Adipose tissue (tissue), 3 donors: ENCODE results near the gene DCAF16. TPM values are rescaled to one million over a fixed set of nuclear protein-coding genes. Genes with fewer than 3 reads are reported as not detected.
"Not testable (repeated sequence)": the region's sequence is repeated elsewhere in the genome, so short reads cannot be mapped to it uniquely, and the experiment has no call there.

ENCODE experiments used
- H3K27ac ChIP-seq: one replicate; pipeline ENCODE4 v1.5.1; 2013; ENCODE audit warnings: low read depth, low read length
- WGBS, 3 donors: extraction: QIAGEN DNeasy Blood & Tissue Kit; methylation state at CpG; one replicate each; pipeline ENCODE4 v1.1.7; 2013; 5-methylcytosine and 5-hydroxymethylcytosine counted together
- polyA plus RNA-seq, 3 donors: library from polyadenylated mRNA; stranded (reverse); fragments of 200-250 nt; gene quantifications; one replicate each; pipeline ENCODE4 v1.2.3, GENCODE V29; 2013
- donor health status: healthy with polysubstance abuse.
- donor health status: Bipolar disorder and iron deficiency.
- donor health status: healthy.

DCAF16 gene
- polyA plus RNA-seq: 1 to 10 TPM; 6.1 to 9.7 (median 9.5) TPM

- peak within 1 kb of the TSS; percentile 86 for H3K27ac ChIP-seq
- WGBS, 3 donors: 0% methylated on average over 69 of the region's 69 CpGs
These were observed at the start of gene DCAF16, which contains the start of gene NCAPG for GRCh38 chr4:17810260-17811077. TSS of gene DCAF16 (minus strand) at chr4:17810757. CDS start at chr4:17804141, 6,616 bp downstream. TSS of gene NCAPG (plus strand) at chr4:17810979. CDS start at chr4:17811078, 99 bp downstream.

GRCh38 chr4:17859793-17860406 is 49.3 kb upstream of the DCAF16 start:
- WGBS, 3 donors: 86 to 97% (median 97%) methylated on average over 5 of the region's 5 CpGs
- no peak overlapping the region for H3K27ac ChIP-seq

GRCh38 chr4:17854036-17854435 is 43.5 kb upstream of the DCAF16 start:
- WGBS, 3 donors: 72 to 92% (median 91%) methylated on average over 3 of the region's 3 CpGs
- no peak overlapping the region for H3K27ac ChIP-seq

DNA sequence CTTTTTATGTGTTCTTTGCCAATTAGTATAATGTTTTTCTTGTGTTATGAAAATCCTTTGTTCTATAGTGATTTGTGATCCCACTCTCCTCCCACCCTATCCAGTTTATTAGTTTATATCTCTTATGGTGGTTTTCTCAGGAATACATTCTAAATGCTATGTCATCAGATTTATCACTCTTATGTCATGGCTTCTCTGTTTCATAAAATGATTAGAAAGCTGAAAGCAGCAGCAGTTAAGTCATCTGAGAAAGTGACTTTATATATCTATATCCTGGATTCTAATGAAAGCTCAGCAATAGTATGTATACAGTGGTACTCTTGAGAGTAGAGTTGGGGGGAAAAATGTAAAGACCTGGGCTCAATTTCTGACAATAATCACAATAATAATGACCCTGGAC is 41.4 kb upstream of the DCAF16 start:
- H3K27ac ChIP-seq: no peak overlapping the region

DNA sequence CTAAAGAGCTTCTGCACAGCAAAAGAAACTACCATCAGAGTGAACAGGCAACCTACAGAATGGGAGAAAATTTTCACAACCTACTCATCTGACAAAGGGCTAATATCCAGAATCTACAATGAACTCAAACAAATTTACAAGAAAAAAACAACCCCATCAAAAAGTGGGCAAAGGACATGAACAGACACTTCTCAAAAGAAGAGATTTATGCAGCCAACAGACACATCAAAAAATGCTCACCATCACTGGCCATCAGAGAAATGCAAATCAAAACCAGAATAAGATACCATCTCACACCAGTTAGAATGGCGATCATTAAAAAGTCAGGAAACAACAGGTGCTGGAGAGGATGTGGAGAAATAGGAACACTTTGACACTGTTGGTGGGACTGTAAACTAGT is 39.7 kb upstream of the DCAF16 start:
- WGBS, 3 donors: 92 to 100% (median 96%) methylated on average over 1 of the region's 1 CpG

GRCh38 chr4:17846266-17846665 is 35.7 kb upstream of the DCAF16 start:
- 88 to 94% (median 90%) methylated on average over 2 of the region's 2 CpGs for WGBS, 3 donors
- H3K27ac ChIP-seq: no peak overlapping the region

More for the DNA sequence above, 39.7 kb upstream of the DCAF16 start:
- H3K27ac ChIP-seq: not testable (repeated sequence)

GRCh38 chr4:17823871-17824669 is 13.5 kb upstream of the DCAF16 start:
- WGBS, 3 donors: 84 to 91% (median 87%) methylated on average over 1 of the region's 1 CpG
- H3K27ac ChIP-seq: no peak overlapping the region

DNA sequence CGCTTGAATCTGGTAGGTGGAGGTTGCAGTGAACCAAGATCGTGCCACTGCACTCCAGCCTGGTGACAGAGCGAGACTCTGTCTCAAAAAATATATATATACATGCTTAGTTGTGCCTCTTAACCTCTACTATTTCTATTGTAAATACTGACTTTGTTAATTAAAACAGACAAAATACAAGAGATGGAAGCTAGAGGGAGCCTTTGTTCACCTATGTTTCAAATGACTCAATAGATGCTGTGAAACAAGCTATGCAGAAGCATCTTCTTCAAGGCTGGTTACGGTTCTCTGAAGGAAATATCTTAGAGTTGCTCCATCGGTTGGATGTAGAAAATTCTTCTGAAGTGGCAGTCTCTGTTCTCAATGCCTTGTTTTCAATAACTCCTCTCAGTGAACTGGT is 6.5 kb upstream of the DCAF16 start:
- WGBS, 3 donors: 49 to 61% (median 52%) methylated on average over 5 of the region's 5 CpGs
- H3K27ac ChIP-seq: no peak overlapping the region

DNA sequence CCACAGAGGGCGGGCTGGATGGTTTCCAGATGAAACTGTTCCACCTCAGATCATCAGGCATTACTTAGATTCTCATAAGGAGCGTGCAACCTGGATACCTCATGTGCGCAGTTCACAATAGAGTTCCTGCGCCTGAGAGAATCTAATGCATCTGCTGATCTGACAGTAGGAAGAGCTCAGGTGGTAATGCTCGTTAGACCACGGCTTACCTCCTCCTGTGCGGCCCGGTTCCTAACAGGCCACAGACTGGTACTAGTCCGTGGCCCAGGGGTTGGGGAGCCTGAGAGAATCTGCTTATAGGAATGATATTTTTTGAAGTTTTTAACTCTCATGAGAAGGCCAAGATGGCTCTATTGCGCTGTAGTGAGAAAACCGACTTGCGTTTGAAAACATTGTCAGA is 5.6 kb upstream of the DCAF16 start:
- no peak overlapping the region for H3K27ac ChIP-seq
- 97% methylated on average over 12 of the region's 12 CpGs for WGBS, 3 donors

DNA sequence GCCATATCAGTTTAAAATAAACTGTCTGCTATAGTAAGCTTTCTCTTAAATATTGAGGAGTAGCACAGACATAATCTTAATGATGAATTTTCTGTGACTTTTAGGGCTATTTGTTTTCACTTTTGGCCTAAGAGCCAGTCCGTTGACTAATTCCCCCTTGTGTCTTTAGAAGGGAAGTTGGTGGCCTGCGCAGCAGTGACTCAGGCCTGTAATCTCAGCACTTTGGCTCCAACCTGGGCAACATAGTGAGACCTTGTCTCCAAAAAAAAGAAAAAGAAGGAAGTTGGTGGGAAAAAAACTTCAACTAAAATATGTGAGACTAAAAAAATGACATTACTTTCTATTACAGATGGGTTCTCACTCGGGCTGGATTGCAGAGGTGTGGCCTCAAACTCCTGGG is 3.6 kb upstream of the DCAF16 start:
- no peak overlapping the region for H3K27ac ChIP-seq
- 56 to 85% (median 59%) methylated on average over 3 of the region's 3 CpGs for WGBS, 3 donors

DNA sequence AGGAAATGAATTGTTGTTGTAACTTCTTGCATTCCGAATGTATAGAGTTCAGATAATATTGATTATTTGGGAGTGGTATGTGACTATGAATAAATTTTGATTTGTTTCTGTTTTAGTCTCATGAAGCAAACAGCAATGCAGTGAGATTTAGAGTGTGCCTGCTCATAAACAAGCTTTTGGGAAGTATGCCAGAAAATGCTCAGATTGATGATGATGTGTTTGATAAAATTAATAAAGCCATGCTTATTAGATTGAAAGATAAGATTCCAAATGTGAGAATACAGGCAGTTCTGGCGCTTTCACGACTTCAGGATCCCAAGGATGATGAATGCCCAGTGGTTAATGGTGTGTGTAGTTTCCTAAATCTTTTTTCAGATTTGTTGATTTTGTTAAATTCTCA is 2.2 kb upstream of the DCAF16 start:
- H3K27ac ChIP-seq: no peak overlapping the region
- WGBS, 3 donors: 55 to 80% (median 77%) methylated on average over 3 of the region's 3 CpGs

- 16 to 25% (median 22%) methylated on average over 3 of the region's 3 CpGs for WGBS, 3 donors
- H3K27ac ChIP-seq: no peak overlapping the region
These were observed 1.6 kb upstream of the DCAF16 start for GRCh38 chr4:17812125-17812524.

- 1% methylated on average over 39 to 48 of the region's 48 CpGs for WGBS, 3 donors
- H3K27ac ChIP-seq: no peak overlapping the region
These were observed 584 bp upstream of the DCAF16 start for GRCh38 chr4:17811078-17811603.

GRCh38 chr4:17809667-17810066 is 890 bp downstream of the DCAF16 start:
- 0 to 3% (median 3%) methylated on average over 7 of the region's 7 CpGs for WGBS, 3 donors
- no peak overlapping the region for H3K27ac ChIP-seq

DNA sequence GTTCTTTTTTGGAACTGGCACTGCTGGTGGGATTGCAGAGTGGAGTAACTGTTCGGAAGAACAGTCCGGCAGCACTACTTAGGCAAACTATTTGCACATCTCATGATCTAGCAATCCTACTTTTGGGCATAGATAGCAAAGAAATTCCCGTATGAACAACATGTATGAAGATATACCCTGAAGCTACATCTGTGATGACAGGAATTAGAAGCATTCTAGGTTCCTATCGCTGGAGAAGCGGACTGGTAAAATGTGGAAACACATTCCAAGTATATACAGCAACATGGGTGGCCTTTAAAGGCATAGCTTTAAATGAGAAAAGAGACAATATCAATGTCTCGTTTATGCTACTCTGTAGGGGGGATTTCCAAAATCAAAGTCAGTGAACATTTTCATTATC is 3.1 kb downstream of the DCAF16 start:
- H3K27ac ChIP-seq: no peak overlapping the region
- WGBS, 3 donors: 38 to 56% (median 56%) methylated on average over 6 of the region's 6 CpGs

DNA sequence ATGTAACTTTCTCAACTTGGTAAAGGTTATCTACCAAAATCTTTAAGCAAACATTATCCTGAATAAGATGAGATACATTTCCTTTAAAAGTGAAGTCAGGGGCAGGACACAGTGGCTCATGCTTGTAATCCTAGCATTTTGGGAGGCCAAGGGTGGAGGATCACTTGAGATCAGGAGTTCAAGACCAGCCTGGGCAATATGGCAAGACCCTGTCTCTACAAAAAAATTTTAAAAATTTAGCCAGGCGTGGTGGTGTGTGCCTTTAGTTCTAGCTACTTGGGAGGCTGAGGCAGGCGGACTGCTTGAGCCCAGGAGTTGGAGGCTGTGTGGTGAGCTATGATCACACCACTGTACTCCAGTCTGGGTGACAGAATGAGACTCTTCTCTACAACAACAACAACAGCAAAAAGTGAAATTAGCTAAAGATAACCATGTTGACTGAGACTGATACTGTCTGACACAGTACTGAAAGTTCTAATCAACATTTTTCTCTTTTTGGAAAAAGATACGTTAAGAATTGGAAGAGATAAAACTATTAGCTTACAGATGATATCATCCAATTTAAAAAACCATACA is 4.9 kb downstream of the DCAF16 start:
- WGBS, 3 donors: 78 to 92% (median 90%) methylated on average over 3 of the region's 3 CpGs
- H3K27ac ChIP-seq: no peak overlapping the region

DNA sequence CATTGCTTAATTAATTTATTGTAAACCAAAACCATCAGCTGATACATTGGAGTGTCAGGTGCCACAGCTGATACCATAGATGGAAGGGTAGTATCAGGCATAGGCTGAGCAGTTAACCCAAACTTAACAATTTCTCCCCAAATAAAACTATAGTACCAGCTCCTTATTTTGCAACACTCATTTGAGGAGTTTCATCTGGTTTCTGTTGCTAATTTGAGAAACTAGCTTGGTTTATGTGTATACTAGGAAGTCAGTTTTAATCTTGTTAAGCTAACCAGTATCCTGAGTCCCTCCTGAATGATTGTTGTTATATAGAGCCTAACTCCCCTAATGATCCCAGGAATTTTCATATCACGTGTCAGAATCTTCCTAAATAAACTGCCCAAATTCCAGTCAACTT is 12.7 kb downstream of the DCAF16 start:
- no peak overlapping the region for H3K27ac ChIP-seq
- WGBS, 3 donors: 94 to 100% (median 98%) methylated on average over 1 of the region's 1 CpG

DNA sequence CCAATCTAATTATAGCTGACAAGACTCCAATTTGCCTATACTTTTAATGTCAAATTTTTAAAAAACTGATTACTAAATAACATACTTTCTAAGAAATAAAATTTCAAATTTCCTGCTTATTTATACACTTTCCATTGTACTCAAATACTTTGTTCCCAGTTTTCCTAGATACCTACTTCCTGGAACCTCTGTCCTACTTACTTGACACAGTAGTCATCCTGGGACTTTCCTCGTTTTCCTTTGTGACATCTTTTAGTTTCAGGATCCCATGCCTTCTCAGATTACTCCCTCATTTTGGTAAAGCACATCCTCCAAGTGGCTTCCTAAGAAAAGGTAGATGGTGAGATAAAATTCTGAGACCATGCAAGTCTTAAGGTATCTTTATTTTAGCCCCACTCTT is 15.8 kb downstream of the DCAF16 start:
- H3K27ac ChIP-seq: no peak overlapping the region
- WGBS, 3 donors: 68 to 78% (median 73%) methylated on average over 1 of the region's 1 CpG

GRCh38 chr4:17788956-17789355 is 21.6 kb downstream of the DCAF16 start:
- no peak overlapping the region for H3K27ac ChIP-seq
